ENCODE measurements around the gene OPCML. TPM values are rescaled to one million over a fixed set of nuclear protein-coding genes. Genes with fewer than 3 reads are reported as not detected.

Gene OPCML
- total RNA-seq, 1 experiment from 2014 or later: not detected

GRCh38 chr11:133081730-133082452 lies 450.4 kb downstream of the OPCML start:
- Mint-ChIP-seq H3K27me3 (ENCODE audit: insufficient read depth, unreplicated experiment) (peaks cover 9% of the 10 kb centered on the region), H3K27ac (ENCODE audit: unreplicated experiment) (no peak overlapping the region), H3K36me3 (ENCODE audit: insufficient read depth, unreplicated experiment) (no peaks in the 10 kb centered on the region), H3K4me1 (ENCODE audit: low read depth, unreplicated experiment) (no peaks in the 10 kb centered on the region), H3K9me3 (ENCODE audit: unreplicated experiment) (no peaks in the 10 kb centered on the region), H3K4me3 (ENCODE audit: unreplicated experiment) (no peak overlapping the region)
- Histone ChIP-seq H3K9me3 (no peaks in the 10 kb centered on the region), H3K4me1 (no peaks in the 10 kb centered on the region), H3K27me3 (replicated peaks; ENCODE audit: control insufficient read depth, insufficient read depth, low read length) (no peaks in the 10 kb centered on the region; the same call in 1 of the 2 replicates), H3K36me3 (ENCODE audit: control insufficient read depth, insufficient read depth, low read length) (no peaks in the 10 kb centered on the region), H3K4me3 (ENCODE audit: low read depth, low read length) (no peak overlapping the region)
- ChIA-PET CTCF (interaction anchor here (1.8 kb wide), 1 partner anchor 753 kb away, joined by 5 read pairs; no protein-coding TSS in a partner anchor), POLR2A (no interaction called here)
- no TSS peak for BruUV-seq (replicated peaks)
- DNase-seq: no peak
- intact Hi-C loops (cut with micrococcal nuclease; ENCODE audit: unreplicated experiment): no loop called here
- TF ChIP-seq CTCF (IDR thresholded peaks at IDR 0.05; ENCODE audit: insufficient read depth in 1 of 2, low read depth in 1 of 2, low read length in 1 of 2, severe bottlenecking in 1 of 2, unreplicated experiment in 1 of 2): no peak

- Mint-ChIP-seq H3K9me3 (ENCODE audit: unreplicated experiment) (no peaks in the 10 kb centered on the region), H3K36me3 (ENCODE audit: insufficient read depth, unreplicated experiment) (no peaks in the 10 kb centered on the region), H3K4me3 (ENCODE audit: unreplicated experiment) (no peak overlapping the region), H3K4me1 (ENCODE audit: low read depth, unreplicated experiment) (no peaks in the 10 kb centered on the region), H3K27me3 (ENCODE audit: insufficient read depth, unreplicated experiment) (peaks cover 13% of the 10 kb centered on the region), H3K27ac (ENCODE audit: unreplicated experiment) (no peak overlapping the region)
- intact Hi-C loops (cut with micrococcal nuclease; ENCODE audit: unreplicated experiment): no loop called here
- H3K9me3 ChIP-seq: no peaks in the 10 kb centered on the region
- H3K36me3 ChIP-seq (ENCODE audit: control insufficient read depth, insufficient read depth, low read length): no peaks in the 10 kb centered on the region
- no peaks in the 10 kb centered on the region; the same call in 1 of the 2 replicates for H3K27me3 ChIP-seq (replicated peaks; ENCODE audit: control insufficient read depth, insufficient read depth, low read length)
- POLR2A ChIA-PET: no interaction called here
- H3K4me3 ChIP-seq (ENCODE audit: low read depth, low read length): no peak overlapping the region
- no TSS peak for BruUV-seq (replicated peaks)
- no peaks in the 10 kb centered on the region for H3K4me1 ChIP-seq
- TF ChIP-seq CTCF (IDR thresholded peaks at IDR 0.05; ENCODE audit: insufficient read depth in 1 of 2, low read depth in 1 of 2, low read length in 1 of 2, severe bottlenecking in 1 of 2, unreplicated experiment in 1 of 2): no peak
- no peak for DNase-seq
- CTCF ChIA-PET: interaction anchor here (1.8 kb wide), 1 partner anchor 754 kb away, joined by 5 read pairs; no protein-coding TSS in a partner anchor
These were observed 451.3 kb downstream of the OPCML start for GRCh38 chr11:133081020-133081419.

GRCh38 chr11:133078591-133079404 lies 453.5 kb downstream of the OPCML start:
- peak; percentile 91 to 96 for TF ChIP-seq CTCF (IDR thresholded peaks at IDR 0.05; ENCODE audit: insufficient read depth in 1 of 2, low read depth in 1 of 2, low read length in 1 of 2, severe bottlenecking in 1 of 2, unreplicated experiment in 1 of 2)
- intact Hi-C loops (cut with micrococcal nuclease; ENCODE audit: unreplicated experiment): loop anchor here (1.0 to 2.0 kb wide), 4 partner anchors 56 to 757 kb away; no protein-coding TSS in a partner anchor
- peak; percentile 60 to 75 for DNase-seq
- no peaks in the 10 kb centered on the region; the same call in 1 of the 2 replicates for H3K27me3 ChIP-seq (replicated peaks; ENCODE audit: control insufficient read depth, insufficient read depth, low read length)
- H3K9me3 ChIP-seq: no peaks in the 10 kb centered on the region
- ChIA-PET CTCF (interaction anchor here (0.6 to 3.0 kb wide), 12 partner anchors 8 to 930 kb away, joined by 3 to 17 read pairs (median 4); no protein-coding TSS in a partner anchor), POLR2A (no interaction called here)
- H3K4me3 ChIP-seq (ENCODE audit: low read depth, low read length): no peak overlapping the region
- no peaks in the 10 kb centered on the region for H3K4me1 Mint-ChIP-seq (ENCODE audit: low read depth, unreplicated experiment)
- no peaks in the 10 kb centered on the region for H3K4me1 ChIP-seq
- H3K27me3 Mint-ChIP-seq (ENCODE audit: insufficient read depth, unreplicated experiment): peaks cover 13% of the 10 kb centered on the region
- no peaks in the 10 kb centered on the region for H3K36me3 ChIP-seq (ENCODE audit: control insufficient read depth, insufficient read depth, low read length)
- H3K4me3 Mint-ChIP-seq (ENCODE audit: unreplicated experiment): no peak overlapping the region
- no TSS peak for BruUV-seq (replicated peaks)
- H3K9me3 Mint-ChIP-seq (ENCODE audit: unreplicated experiment): no peaks in the 10 kb centered on the region
- H3K36me3 Mint-ChIP-seq (ENCODE audit: insufficient read depth, unreplicated experiment): no peaks in the 10 kb centered on the region
- no peak overlapping the region for H3K27ac Mint-ChIP-seq (ENCODE audit: unreplicated experiment)
